ENCODE data around the gene PLIN3. TPM values are rescaled to one million over a fixed set of nuclear protein-coding genes. Genes with fewer than 3 reads are reported as not detected.
"Not testable (repeated sequence)": the region's sequence is repeated elsewhere in the genome, so short reads cannot be mapped to it uniquely, and the experiment has no call there.

The PLIN3 gene
- total and polyA plus RNA-seq, 2 donors (not counting 1 experiment from before 2014, with no cell fraction given), result 27.6 to 34.3 TPM

DNA sequence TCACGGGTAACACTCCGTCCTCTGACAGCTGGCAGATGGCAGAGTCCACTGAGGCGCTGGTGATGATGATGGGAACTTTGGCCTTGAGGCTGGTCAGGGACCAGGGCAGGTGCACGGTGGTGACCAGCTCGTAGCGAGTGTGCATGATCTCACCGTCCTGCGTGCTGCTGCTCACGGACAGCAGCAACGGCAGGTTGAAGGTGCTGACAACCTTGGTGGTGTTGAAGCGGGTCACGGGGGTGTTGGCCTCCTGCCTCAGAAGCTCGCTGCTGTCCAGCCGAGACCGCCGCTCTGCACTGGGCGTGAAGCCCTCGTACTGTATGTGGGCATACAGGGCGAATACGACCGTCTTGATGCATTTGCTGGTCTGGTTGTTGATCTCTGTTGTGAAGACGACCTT lies 23.6 kb upstream of the PLIN3 start:
- H3K27me3 Mint-ChIP-seq, result no peaks in the 10 kb centered on the region
- no peak overlapping the region for H3K27ac Mint-ChIP-seq
- H3K36me3 ChIP-seq (replicated peaks in 1 of 2; ENCODE audit: control extremely low read depth in 1 of 2, control insufficient read depth in 1 of 2, extremely low read depth in 1 of 2, insufficient read depth in 2 of 2, low read length in 1 of 2), result peaks cover 0 to 9% of the 10 kb centered on the region in 2 experiments
- no peak overlapping the region for H3K4me2 ChIP-seq (replicated peaks; ENCODE audit: low read depth, low read length, poor library complexity, severe bottlenecking)
- H3K4me3 Mint-ChIP-seq, result no peak overlapping the region
- peaks cover 10% of the 10 kb centered on the region for H3K79me2 ChIP-seq (ENCODE audit: control insufficient read depth, insufficient read depth, low read length)
- H3K9me3 Mint-ChIP-seq (ENCODE audit: insufficient read depth), result no peaks in the 10 kb centered on the region
- 98% methylated on average over 22 of the region's 22 CpGs for WGBS (ENCODE audit: insufficient coverage)
- no peak for TF ChIP-seq EZH2 (IDR thresholded peaks at IDR 0.05; ENCODE audit: borderline replicate concordance, insufficient read depth, low read depth, low read length, poor library complexity, severe bottlenecking)
- TF ChIP-seq, protein P1, sequence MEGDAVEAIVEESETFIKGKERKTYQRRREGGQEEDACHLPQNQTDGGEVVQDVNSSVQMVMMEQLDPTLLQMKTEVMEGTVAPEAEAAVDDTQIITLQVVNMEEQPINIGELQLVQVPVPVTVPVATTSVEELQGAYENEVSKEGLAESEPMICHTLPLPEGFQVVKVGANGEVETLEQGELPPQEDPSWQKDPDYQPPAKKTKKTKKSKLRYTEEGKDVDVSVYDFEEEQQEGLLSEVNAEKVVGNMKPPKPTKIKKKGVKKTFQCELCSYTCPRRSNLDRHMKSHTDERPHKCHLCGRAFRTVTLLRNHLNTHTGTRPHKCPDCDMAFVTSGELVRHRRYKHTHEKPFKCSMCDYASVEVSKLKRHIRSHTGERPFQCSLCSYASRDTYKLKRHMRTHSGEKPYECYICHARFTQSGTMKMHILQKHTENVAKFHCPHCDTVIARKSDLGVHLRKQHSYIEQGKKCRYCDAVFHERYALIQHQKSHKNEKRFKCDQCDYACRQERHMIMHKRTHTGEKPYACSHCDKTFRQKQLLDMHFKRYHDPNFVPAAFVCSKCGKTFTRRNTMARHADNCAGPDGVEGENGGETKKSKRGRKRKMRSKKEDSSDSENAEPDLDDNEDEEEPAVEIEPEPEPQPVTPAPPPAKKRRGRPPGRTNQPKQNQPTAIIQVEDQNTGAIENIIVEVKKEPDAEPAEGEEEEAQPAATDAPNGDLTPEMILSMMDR (IDR thresholded peaks at IDR 0.05), result no peak
- no peak for ATAC-seq (ENCODE audit: low read depth)
- ChIA-PET POLR2A (no interaction called here), CTCF (interaction anchor here (1.3 kb wide), 1 partner anchor 19 kb away, joined by 3 read pairs; no protein-coding TSS in a partner anchor)
- no peak overlapping the region for H3K9ac ChIP-seq (ENCODE audit: low read length)
- intact Hi-C loops (cut with micrococcal nuclease), result no loop called here
- H2AFZ ChIP-seq (ENCODE audit: insufficient read depth, low read depth, low read length, poor library complexity, severe bottlenecking), result no peak overlapping the region
- H3K4me3 ChIP-seq (ENCODE audit: control extremely low read depth in 1 of 5, extremely low read depth in 1 of 5, insufficient read depth in 1 of 5, low read depth in 2 of 5, low read length in 4 of 5), result no peak overlapping the region
- peaks cover 4 to 6% of the 10 kb centered on the region in 2 donors for H3K4me1 ChIP-seq (ENCODE audit: control insufficient read depth in 2 of 2, insufficient read depth in 2 of 2, low read length in 2 of 2)
- no peak for DNase-seq
- no peaks in the 10 kb centered on the region for H3K27me3 ChIP-seq (replicated peaks in 1 of 4; ENCODE audit: control extremely low read depth in 1 of 4, control insufficient read depth in 3 of 4, insufficient read depth in 4 of 4, low read length in 3 of 4)
- H3K27ac ChIP-seq (ENCODE audit: low read length in 2 of 2), result no peak overlapping the region
- H3K9me3 ChIP-seq (ENCODE audit: control extremely low read depth in 1 of 3, control insufficient read depth in 2 of 3, insufficient read depth in 1 of 3, low read length in 2 of 3), result no peaks in the 10 kb centered on the region
- H4K20me1 ChIP-seq (ENCODE audit: control insufficient read depth, insufficient read depth, low read length, poor library complexity, severe bottlenecking), result no peaks in the 10 kb centered on the region
- peaks cover 9% of the 10 kb centered on the region for H3K4me1 Mint-ChIP-seq

DNA sequence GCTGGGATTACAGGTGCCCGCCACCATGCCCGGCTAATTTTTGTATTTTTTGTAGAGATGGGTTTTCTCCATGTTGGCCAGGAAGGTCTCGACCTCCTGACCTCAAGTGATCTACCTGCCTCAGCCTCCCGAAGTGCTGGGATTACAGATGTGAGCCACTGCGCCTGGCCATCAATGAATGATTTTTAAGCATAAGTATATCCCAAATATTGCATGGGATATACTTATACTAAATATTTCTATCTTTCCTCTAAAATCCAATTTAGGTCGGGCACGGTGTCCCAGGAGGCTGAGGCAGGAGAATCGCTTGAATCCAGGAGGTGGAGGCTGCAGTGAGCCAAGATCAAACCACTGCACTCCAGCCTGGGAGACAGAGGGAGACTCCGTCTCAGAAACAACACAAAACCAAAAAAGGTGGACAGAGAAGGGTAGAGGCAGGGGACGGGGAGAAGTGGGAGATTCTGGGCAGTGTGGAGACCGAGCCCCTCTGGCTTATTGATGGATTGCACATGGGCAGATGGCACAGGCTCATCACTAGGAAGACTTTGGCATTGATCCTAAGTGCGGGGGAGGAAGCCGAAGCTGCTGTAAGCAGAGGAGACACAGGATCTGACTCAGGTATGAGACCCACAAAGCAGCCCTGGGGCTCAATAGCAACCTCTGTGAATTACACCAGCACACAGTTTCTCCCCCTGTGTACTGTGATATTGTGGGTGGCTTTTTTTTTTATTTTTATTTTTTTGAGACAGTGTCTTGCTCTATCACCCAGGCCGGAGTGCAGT lies 21.8 kb upstream of the PLIN3 start:
- Histone ChIP-seq H2AFZ (ENCODE audit: insufficient read depth, low read depth, low read length, poor library complexity, severe bottlenecking) (no peak overlapping the region), H3K27me3 (replicated peaks in 1 of 4; ENCODE audit: control extremely low read depth in 1 of 4, control insufficient read depth in 3 of 4, insufficient read depth in 4 of 4, low read length in 3 of 4) (no peaks in the 10 kb centered on the region), H3K79me2 (ENCODE audit: control insufficient read depth, insufficient read depth, low read length) (peaks cover 10% of the 10 kb centered on the region), H3K36me3 (replicated peaks in 1 of 2; ENCODE audit: control extremely low read depth in 1 of 2, control insufficient read depth in 1 of 2, extremely low read depth in 1 of 2, insufficient read depth in 2 of 2, low read length in 1 of 2) (peaks cover 0 to 9% of the 10 kb centered on the region in 2 experiments), H3K4me1 (ENCODE audit: control insufficient read depth in 2 of 2, insufficient read depth in 2 of 2, low read length in 2 of 2) (no peaks in the 10 kb centered on the region), H3K4me3 (ENCODE audit: control extremely low read depth in 1 of 5, extremely low read depth in 1 of 5, insufficient read depth in 1 of 5, low read depth in 2 of 5, low read length in 4 of 5) (no peak overlapping the region), H3K27ac (ENCODE audit: low read length in 2 of 2) (no peak overlapping the region), H3K9ac (ENCODE audit: low read length) (no peak overlapping the region), H3K9me3 (ENCODE audit: control extremely low read depth in 1 of 3, control insufficient read depth in 2 of 3, insufficient read depth in 1 of 3, low read length in 2 of 3) (no peaks in the 10 kb centered on the region), H4K20me1 (ENCODE audit: control insufficient read depth, insufficient read depth, low read length, poor library complexity, severe bottlenecking) (no peaks in the 10 kb centered on the region), H3K4me2 (replicated peaks; ENCODE audit: low read depth, low read length, poor library complexity, severe bottlenecking) (no peak overlapping the region)
- H3K4me1 Mint-ChIP-seq, result no peaks in the 10 kb centered on the region
- ChIA-PET CTCF (no interaction called here), POLR2A (interaction anchor here (0.7 kb wide), 1 partner anchor 21 kb away, joined by 11 read pairs; no protein-coding TSS in a partner anchor)
- intact Hi-C loops (cut with micrococcal nuclease), result no loop called here
- no peak for TF ChIP-seq EZH2 (IDR thresholded peaks at IDR 0.05; ENCODE audit: borderline replicate concordance, insufficient read depth, low read depth, low read length, poor library complexity, severe bottlenecking)
- H3K9me3 Mint-ChIP-seq (ENCODE audit: insufficient read depth), result no peaks in the 10 kb centered on the region
- H3K27ac Mint-ChIP-seq, result no peak overlapping the region
- DNase-seq (no peak), ATAC-seq (ENCODE audit: low read depth) (no peak)
- WGBS (ENCODE audit: insufficient coverage), result 88% methylated on average over 5 of the region's 14 CpGs
- no peaks in the 10 kb centered on the region for H3K27me3 Mint-ChIP-seq
- H3K4me3 Mint-ChIP-seq, result no peak overlapping the region

DNA sequence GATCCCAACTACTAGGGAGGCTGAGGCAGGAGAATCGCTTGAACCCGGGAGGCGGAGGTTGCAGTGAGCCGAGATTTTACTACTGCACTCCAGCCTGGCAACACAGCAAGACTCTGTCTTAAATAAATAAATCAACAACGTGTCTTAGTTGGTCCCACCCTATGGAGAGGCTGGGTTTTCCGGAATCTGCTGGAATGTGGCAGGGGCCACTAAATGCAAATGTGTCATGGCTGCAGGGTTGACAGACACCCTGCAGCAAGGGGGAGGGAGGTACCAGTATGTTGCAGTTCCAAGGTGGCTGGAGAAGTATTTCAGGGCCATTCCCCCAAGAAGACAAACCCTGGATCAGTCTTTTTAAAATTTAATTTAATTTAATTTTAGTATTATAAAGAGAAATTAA lies 20.3 kb upstream of the PLIN3 start:
- H3K27me3 Mint-ChIP-seq; H3K4me1 ChIP-seq (ENCODE audit: control insufficient read depth in 2 of 2, insufficient read depth in 2 of 2, low read length in 2 of 2); H3K36me3 ChIP-seq (replicated peaks in 1 of 2; ENCODE audit: control extremely low read depth in 1 of 2, control insufficient read depth in 1 of 2, extremely low read depth in 1 of 2, insufficient read depth in 2 of 2, low read length in 1 of 2); H3K9me3 ChIP-seq (ENCODE audit: control extremely low read depth in 1 of 3, control insufficient read depth in 2 of 3, insufficient read depth in 1 of 3, low read length in 2 of 3); H3K9ac ChIP-seq (ENCODE audit: low read length); DNase-seq; H3K4me3 Mint-ChIP-seq; H2AFZ ChIP-seq (ENCODE audit: insufficient read depth, low read depth, low read length, poor library complexity, severe bottlenecking); H3K27ac ChIP-seq (ENCODE audit: low read length in 2 of 2); H3K27me3 ChIP-seq (replicated peaks in 1 of 4; ENCODE audit: control extremely low read depth in 1 of 4, control insufficient read depth in 3 of 4, insufficient read depth in 4 of 4, low read length in 3 of 4); H4K20me1 ChIP-seq (ENCODE audit: control insufficient read depth, insufficient read depth, low read length, poor library complexity, severe bottlenecking); H3K27ac Mint-ChIP-seq; intact Hi-C loops (cut with micrococcal nuclease); H3K79me2 ChIP-seq (ENCODE audit: control insufficient read depth, insufficient read depth, low read length); H3K4me1 Mint-ChIP-seq; ATAC-seq (ENCODE audit: low read depth); H3K9me3 Mint-ChIP-seq (ENCODE audit: insufficient read depth); H3K4me2 ChIP-seq (replicated peaks; ENCODE audit: low read depth, low read length, poor library complexity, severe bottlenecking); CTCF ChIA-PET; H3K4me3 ChIP-seq (ENCODE audit: control extremely low read depth in 1 of 5, extremely low read depth in 1 of 5, insufficient read depth in 1 of 5, low read depth in 2 of 5, low read length in 4 of 5): not testable (repeated sequence)
- WGBS (ENCODE audit: insufficient coverage), result no CpG with 5 or more reads among the region's 6 CpGs
- POLR2A ChIA-PET, result interaction anchor here (0.6 kb wide), 1 partner anchor 93 kb away, joined by 6 read pairs; no protein-coding TSS in a partner anchor
